ENCODE data around the gene ZNF747.
"Not testable (repeated sequence)": the region's sequence is repeated elsewhere in the genome, so short reads cannot be mapped to it uniquely, and the experiment has no call there.

ZNF747 gene

DNA sequence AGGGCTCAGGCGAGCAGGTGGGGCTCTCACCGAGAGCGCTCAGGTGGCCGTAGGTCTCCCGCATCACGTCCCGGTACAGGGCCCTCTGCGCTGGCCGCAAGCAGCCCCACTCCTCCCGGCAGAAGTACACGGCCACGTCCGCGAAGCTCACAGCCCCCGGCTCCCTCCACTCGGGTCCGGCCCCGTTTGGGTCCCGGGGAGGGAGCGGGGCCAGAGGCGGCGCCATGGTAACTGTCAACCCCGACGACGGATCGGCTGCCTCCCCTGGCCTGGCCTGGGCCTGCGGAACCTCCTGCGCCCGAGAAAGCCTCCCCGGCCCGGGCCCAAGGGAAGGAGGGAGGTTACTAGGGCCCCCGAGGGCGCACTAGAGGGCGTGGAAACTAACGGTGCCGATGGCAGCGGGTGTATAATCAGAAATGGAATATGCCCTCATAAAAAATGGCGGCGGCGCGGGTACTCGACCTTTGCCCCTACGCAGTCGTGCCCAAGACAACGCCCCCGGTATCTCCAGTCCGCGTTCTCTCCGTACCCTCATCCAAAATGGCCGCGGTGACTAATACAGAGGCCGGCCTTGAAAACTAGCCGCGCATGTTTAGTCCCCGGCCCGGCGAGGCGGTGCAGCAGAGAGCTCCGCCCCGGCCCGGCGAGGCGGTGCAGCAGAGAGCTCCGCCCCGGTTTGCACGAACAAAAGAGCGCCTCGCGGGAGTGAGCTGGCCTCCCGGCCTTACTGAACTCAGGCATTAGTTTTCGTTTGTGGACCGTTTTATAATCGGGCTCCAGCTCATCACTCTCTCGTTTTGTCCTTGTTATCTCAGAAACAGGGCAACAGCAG is 23.5 kb upstream of the ZNF747 start, which contains the start of gene ZNF764:
TSS of gene ZNF764 (minus strand) at position 418 of the 832 bp plus-strand sequence. CDS start at position 226, 192 bp downstream.
- DNase-seq (ENCODE audit: extremely low read depth in 1 of 2, low read depth in 1 of 2): peak; percentile 92 to 96

DNA sequence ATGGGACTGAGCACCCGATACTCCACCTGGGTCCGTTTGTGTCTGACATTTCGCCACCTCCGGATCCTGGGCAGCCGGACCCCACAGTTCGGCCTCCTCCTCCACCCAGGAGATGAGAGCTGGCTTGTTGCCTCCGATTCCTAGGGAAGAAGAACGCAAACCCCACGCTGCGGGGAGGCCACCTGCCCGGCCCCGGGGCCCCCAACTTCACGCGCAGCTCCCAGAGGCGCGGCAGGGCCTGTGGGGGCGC is 23.0 kb upstream of the ZNF747 start:
- DNase-seq (ENCODE audit: extremely low read depth in 1 of 2, low read depth in 1 of 2): no peak

DNA sequence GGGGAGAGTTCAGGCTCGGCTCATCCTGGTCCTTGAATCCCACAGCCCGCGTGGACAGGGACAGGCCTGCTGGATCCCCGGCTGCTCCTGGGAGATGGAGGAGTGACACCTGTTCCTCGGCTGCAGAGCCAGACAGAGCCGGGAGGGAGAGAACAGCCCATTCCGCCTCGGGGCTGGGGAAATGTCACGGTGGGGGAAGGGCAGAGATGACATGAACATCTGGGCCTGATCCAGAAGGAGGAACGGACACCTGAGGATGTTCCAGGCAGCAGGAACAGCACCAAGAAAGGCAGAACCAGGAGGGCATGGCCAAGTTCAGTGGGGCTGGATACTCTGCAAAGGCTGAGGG is 21.4 kb upstream of the ZNF747 start:
- no peak for DNase-seq (ENCODE audit: extremely low read depth in 1 of 2, low read depth in 1 of 2)

DNA sequence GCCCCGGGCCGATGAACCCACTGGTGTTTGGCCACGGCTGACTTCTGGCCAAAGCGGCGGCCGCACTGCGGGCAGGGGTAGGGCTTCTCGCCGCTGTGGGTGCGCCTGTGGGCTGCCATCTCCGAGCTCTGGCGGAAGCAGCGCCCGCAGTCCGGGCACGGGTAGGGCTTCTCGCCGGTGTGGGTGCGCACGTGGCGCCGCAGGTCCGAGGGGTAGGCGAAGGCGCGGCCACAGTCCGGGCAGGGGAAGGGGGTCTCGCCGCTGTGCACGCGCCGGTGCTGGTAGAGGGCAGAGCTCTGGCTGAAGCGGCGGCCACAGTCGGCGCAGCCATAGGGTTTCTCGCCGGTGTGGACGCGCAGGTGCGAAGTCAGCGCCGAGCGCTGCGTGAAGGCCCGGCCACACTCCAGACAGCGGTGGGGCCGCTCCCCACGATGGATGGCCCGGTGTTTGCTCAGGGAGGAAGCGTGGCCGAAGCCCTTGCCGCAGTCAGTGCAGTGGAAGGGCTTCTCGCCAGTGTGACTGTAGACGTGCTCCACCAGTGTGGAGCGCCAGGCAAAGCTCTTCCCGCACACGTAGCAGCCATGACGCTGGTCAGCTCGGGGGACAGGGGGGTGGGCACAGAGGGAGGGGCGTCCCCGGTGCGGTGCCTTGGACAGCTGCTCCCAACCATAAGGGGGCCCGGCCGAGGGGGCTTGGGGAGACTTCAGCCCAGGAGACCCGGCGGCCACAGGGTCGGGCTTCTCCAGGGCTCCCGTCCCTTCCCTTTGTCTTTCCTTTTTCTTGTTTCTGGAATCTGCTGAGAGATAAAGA is 20.9 kb upstream of the ZNF747 start:
- no peak for DNase-seq (ENCODE audit: extremely low read depth in 1 of 2, low read depth in 1 of 2)

DNA sequence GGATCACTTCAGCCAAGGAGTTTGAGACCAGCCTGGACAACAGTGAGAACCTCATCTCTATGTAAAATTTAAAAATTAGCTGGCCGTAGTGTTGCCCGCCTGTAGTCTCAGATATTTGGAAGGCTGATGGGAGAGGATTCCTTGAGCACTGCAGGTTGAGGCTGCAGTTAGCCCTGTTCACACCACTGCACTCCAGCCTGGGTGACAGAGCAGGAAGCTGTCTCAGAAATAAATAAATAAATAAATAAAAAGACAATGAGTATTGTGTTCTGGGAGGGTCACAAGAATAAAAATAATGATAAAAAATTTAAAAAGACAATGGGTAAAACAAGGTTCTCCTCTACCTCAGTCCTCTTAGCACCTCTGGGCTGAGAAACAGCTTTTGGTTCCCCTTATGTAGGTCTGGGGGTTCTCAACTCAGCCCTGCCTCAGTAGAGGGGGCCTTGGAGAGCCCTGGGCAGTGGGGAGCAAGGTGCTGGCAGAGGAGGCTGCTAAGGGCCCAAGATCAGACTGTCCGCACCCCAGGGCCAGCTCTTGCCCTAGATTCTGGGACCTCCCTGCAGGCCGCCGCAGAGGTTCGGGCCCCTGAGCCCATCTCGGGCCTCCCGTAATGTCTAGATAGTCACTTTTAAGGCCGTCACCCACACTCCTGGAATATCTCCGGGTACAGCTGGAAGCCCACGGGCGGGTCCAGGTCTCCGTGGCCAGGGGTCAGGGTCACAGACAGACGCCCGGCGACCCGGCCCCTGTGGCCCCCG is 20.1 kb upstream of the ZNF747 start:
- no peak for DNase-seq (ENCODE audit: extremely low read depth in 1 of 2, low read depth in 1 of 2)

DNA sequence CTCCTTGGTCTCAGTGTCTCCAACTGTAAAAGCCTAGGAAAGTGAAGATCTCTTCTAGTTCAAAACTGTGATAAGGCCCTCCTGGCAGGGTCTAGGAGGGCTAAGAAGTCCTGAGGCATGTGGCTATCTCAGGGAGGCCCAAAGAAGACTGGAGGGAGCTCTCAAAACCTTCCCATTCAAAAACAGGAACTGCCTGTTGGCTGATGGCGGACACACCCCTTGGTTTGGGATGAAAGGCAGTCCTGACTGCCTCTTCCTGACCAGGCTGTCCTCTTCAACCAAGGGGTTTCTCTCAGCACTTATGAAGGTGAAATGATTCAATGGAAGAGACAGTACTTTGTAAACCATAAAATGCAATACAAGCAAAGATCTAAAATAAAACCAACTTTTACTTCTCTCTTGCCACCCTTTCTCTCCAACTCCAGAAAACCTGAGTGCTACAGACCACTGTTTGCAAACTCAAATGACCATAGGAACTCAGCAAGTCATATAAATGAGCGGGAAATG is 18.8 kb upstream of the ZNF747 start:
- DNase-seq (ENCODE audit: extremely low read depth in 1 of 2, low read depth in 1 of 2): no peak

DNA sequence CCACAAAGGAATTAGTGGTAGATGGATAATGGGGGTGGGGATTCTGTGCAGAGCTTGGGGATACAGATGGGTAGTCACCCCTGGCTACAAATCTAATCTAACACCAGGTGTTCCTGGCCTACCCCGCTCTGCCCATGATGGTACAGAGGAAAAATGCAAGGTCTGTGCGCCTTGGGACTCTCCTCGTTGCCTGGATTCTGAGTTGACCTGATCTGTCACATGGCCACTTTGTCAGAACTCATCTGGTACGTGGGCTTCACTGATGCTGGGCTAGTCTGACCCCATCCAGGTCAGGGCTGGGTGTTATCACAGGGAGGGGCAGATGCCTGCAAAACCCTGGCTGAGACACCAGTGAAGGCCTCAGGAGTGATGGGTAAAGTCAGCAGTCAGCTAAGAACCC is 18.3 kb upstream of the ZNF747 start:
- no peak for DNase-seq (ENCODE audit: extremely low read depth in 1 of 2, low read depth in 1 of 2)

DNA sequence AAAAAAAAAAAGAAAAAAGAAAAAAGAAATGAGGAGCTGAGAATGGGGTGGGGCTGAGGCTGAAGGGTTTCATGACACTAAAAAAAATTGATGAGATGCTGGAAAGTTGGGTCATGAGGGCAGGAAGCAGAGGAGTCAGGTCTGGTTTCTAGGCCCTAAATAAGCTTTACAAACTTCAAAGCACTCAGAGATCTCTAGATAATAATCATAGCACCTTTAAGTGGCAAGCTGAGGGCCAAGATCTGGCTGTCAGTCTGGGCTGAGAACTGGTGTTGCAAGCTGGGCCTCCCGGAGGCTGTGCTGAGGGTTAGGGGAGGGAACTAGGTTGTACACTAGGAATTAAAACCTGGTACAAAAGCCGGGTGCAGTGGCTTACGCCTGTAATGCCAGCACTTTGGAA is 17.1 kb upstream of the ZNF747 start:
- no peak for DNase-seq (ENCODE audit: extremely low read depth in 1 of 2, low read depth in 1 of 2)

DNA sequence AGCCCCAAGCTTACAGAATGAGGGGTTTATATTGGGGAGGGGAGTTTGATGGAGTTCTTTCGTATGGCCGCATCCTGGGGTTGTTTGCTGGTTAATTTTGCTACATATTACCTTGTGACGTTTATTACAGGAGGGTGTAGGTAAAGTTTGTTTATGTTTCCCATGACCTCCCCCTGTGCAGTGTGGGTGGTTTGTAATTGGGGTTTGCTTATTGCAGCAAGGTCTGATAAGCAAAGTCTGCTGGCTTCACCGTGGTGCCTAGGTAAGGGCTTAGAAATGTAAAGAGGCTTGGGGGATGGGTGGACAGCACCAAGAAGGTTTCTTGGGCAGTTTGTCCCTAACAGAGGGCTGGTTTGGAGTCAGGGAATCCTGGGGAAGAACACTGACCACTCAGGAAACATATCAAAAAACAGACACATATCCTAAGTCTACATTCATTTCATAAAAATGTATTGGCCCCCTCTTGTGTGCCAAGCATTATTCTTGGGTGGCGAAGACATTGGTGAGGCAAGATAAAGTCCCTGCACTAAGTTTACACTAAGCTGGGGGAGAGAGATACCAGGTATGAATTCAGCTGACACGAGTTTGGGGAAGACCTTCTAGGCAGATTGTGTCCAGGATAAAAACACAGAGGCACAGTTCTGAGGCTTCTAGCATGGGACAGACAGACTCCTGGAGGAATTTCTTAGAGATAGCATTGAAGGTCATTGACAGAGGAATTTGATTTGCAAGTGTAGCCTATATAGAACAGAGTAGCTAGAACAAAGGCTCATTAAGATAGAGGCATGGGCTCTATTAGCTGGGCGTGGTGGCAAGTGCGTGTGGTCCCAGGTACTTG is 14.0 kb upstream of the ZNF747 start:
- DNase-seq (ENCODE audit: extremely low read depth in 1 of 2, low read depth in 1 of 2): no peak

DNA sequence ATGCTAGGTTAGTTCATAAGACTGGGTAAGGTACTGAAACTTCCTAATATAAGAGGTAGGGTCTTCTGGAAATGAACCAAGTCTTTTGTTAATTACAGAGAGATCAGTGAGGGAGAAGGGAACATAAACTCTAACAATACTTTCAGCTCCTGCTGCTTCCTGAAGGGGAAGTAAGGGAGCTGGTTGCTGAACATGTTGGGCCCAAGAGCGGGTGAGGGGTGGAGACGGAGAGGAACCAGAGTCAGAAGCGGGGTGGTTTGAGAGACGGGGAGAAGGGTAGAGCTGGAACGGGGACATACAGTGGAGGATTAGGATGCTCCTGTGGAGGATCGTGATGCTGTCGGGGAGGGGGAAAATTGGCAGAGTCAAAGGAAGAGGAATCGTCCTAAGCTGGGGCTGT is 11.5 kb upstream of the ZNF747 start:
- DNase-seq (ENCODE audit: extremely low read depth in 1 of 2, low read depth in 1 of 2): no peak

DNA sequence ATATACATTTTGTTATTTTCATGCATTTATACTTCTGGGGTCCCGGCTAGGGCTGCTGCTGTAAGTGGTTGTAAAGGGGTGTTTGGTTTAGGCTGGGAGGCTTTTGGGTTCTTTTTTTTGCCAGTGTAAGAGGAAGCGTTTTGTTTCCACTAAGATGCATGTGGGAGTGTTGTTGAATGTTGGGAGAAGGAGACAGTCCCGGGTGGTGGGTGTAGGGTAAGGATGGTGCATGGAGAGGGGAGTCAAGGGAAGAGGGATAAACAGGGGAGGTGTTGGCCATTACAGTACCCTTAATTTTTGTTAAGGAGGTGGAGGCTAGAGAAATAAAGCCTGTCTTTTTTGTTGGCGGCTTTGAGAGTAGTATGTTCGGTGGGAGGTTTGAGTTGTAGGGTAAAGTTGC is 8.4 kb upstream of the ZNF747 start:
- DNase-seq (ENCODE audit: extremely low read depth in 1 of 2, low read depth in 1 of 2): no peak

DNA sequence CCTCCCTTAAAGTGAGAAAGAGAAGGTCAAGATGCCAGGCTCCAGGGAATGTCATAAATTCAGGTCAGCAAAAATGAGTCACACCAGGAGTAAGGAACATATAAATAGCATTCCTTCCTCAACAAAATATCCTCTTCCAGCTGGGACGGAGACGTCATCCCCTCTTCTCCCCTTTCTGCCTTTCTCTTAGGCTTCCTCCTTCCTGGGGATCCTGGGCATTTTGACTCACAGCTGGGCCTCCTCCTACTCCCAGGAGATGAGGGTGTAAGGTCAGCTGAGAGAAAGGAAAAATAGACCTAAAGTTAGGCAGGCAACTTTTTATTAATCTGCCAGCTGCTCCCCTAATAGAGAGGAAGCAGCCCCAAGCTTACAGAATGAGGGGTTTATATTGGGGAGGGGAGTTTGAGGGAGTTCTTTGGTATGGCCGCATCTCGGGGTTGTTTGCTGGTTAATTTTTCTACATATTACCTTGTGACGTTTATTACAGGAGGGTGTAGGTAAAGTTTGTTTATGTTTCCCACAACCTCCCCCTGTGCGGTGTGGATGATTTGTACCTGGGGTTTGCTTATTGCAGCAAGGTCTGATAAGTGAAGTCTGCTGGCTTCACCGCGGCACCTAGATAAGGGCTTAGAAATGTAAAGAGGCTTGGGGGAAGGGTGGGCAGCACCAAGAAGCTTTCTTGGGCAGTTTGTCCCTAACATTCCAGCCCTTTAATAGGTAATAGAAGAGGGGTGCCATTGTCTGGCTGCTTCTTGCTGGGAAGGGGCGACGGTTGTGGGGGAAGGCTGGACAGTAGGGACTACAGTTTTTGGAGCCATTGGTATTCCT is 7.1 kb upstream of the ZNF747 start:
- DNase-seq (ENCODE audit: extremely low read depth in 1 of 2, low read depth in 1 of 2): no peak

DNA sequence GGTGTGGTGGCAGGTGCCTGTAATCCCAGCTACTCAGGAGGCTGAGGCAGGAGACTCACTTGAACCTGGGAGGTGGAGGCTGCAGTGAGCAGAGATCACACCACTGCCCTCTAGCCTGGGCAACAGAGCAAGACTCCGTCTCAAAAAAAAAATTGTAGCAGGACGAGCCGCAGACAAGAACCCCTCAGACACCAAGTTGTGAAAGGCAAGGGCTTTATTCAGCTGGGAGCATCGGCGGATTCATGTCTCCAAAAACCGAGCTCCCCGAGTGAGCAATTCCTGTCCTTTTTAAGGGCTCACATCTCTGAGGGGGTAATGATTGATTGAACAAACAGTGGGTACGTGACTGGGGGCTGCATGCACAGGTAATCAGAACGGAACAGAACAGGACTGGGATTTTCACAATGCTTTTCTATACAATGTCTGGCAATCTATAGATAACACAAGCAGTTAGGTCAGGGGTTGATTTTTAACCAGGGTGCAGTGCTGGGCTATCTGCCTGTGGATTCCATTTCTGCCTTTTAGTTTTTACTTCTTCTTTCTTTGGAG is 6.3 kb upstream of the ZNF747 start:
- not testable (repeated sequence) for DNase-seq (ENCODE audit: extremely low read depth in 1 of 2, low read depth in 1 of 2)

DNA sequence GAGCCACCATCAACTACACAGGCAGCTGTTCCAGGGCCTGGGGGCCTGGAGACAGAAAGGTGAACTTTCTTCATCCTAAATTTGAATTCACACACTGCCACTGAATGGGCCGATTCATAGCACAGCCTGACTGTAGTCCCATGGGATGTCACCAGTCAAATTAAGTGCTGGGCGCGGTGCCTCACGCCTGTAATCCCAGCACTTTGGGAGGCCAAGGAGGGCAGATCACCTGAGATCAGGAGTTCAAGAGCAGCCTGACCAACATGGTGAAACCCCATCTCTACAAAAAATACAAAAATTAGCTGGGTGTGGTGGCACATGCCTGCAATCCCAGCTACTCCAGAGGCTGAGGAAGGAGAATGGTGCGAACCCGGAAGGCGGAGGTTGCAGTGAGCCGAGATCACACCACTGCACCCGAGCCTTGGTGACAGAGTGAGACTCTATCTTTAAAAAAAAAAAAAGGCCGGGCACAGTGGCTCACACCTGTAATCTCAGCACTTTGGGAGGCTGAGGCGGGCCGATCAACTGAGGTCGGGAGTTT is 5.4 kb upstream of the ZNF747 start:
- not testable (repeated sequence) for DNase-seq (ENCODE audit: extremely low read depth in 1 of 2, low read depth in 1 of 2)

DNA sequence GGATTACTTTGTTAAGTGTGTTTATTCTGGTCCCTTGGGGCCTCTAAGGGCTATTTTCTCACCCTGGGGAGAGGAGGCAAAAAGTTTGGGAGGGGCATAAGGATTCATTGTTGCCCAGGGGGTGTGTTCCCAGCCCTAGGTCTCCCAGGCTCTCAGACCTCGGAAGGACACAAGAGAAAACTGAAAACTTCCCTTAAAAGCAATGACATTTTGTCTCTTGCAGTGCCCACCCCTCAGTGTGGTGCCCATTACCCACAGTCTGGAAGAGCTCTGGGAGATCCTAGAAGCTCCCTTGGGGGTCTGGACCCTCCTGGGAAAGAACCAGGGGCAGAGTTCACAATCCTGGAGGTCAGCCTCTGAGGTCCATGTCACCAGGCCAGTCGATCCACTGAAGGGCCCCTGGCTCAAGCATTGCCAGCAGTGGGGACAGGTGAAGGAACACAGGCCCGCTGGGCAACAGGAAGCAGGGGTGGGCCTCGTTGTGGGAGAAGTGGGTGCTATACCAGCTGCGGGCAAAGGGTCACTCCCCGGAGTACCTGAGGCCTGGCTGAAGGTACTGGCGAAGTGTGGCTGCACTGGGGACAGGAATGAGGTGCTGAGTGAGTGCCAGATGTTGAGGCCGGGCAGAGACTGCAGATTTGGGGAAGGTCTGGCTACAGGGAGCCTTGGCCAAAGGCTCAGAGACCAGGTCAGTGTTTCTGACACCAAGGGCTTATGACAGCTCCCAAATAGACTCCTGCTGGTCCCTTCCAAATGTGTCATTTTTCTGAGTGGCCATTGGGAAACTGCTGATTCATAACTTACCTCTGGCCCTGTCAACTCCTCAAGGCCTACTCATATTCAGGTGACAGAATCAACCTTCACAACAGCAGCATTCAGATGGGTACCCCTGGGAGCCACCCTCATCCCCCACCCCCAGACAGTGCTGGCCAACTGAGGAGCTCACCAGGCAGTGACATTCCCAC is 4.6 kb upstream of the ZNF747 start:
- no peak for DNase-seq (ENCODE audit: extremely low read depth in 1 of 2, low read depth in 1 of 2)

DNA sequence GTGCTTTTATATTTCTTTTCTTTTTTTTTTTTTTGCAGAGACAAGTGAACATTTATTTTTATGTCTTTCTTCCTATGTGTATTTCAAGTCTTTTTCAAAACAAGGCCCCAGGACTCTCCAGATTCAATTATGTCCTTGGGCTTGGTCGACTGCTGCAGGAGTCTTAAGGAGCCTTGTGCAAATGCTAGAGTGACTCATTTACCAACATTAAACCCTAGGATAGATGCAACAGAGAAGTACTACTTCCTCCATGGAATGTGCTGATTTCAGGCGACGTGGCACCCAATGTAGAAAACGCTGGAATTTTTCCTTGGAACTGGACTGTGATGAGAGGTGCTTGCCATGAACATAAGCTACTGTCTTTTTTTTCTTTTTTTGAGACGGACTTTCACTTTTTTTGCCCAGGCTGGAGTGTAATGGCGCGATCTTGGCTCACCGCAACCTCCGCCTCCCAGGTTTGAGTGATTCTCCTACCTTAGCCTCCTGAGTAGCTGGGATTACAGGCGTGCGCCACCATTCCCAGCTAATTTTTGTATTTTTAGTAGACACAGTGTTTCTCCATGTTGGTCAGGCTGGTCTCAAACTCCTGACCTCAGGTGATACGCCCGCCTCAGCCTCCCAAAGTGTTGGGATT is 1.9 kb upstream of the ZNF747 start:
- not testable (repeated sequence) for DNase-seq (ENCODE audit: extremely low read depth in 1 of 2, low read depth in 1 of 2)

DNA sequence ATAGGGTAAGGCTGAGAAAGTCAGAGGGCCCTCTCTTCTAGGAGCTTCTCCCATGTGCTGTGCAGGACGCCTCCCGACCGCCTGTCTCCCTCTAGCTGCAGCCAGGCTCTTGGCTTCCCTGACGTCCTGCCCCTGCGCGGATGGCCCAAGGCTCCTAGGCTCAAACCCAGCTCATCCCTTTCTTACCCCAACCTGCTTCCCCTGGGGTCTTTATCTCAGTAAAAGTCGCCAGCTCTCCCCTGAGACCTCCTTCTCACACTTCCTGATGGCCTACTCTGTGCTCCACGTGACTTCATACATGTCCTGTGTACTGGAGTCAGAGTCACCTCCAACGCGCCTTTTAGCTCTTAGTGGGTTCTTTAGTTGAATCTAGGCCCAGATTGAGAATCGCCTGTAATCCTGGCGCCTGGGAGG is 1.1 kb upstream of the ZNF747 start:
- DNase-seq (ENCODE audit: extremely low read depth in 1 of 2, low read depth in 1 of 2): peak in 1 of 2 donors; percentile 44
